NT2/D1 (cell line): ENCODE results near the gene FAAH.

ENCODE experiments used
- SUZ12 ChIP-seq: IDR thresholded peaks from 2 replicates; pipeline ENCODE4 v1.6.1; 2011; ENCODE audit not compliant: insufficient read length, insufficient read depth; ENCODE audit errors: extremely low read depth
- YY1 ChIP-seq: IDR thresholded peaks from 2 replicates; pipeline ENCODE4 v1.6.1; 2011; ENCODE audit not compliant: insufficient read length, insufficient read depth
- ZNF274 ChIP-seq: IDR thresholded peaks from 2 replicates; pipeline ENCODE4 v1.6.1; 2011; ENCODE audit warnings: mild to moderate bottlenecking, low read depth, low read length

DNA sequence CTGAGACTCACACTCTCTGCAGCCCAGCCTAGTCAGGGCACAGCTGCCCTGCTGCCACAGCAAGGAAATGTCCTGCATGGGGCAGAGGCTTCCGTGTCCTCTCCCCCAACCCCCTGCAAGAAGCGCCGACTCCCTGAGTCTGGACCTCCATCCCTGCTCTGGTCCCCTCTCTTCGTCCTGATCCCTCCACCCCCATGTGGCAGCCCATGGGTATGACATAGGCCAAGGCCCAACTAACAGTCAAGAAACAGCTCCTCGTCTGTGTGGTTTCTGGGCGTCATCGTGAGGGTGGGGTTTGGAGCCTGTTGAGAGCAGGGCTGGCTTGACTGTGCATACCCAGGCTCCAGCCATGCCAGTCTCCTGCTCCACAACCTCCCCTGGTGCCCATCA is 19.5 kb downstream of the FAAH start:
- TF ChIP-seq SUZ12 (no peak), YY1 (no peak), ZNF274 (no peak)
